HG03159 (cell line): ENCODE data around the gene FSD1.
"Not testable (repeated sequence)": the region's sequence is repeated elsewhere in the genome, so short reads cannot be mapped to it uniquely, and the experiment has no call there.

Experiments
- ATAC-seq: cut with Tn5 transposase; IDR thresholded peaks from one replicate; pipeline ENCODE4 v1.9.1; 2021; ENCODE audit warnings: mild to moderate bottlenecking, moderate library complexity; ENCODE audit not compliant: unreplicated experiment

The FSD1 gene

GRCh38 chr19:4313847-4314490 lies 9.6 kb downstream of the FSD1 start:
- ATAC-seq = no peak

GRCh38 chr19:4316956-4317355 lies 12.6 kb downstream of the FSD1 start:
- ATAC-seq = no peak

- ATAC-seq = no peak
Observed at GRCh38 chr19:4318460-4318859, 14.1 kb downstream of the FSD1 start.

GRCh38 chr19:4319067-4319718 lies 14.8 kb downstream of the FSD1 start:
- ATAC-seq = no peak

- no peak for ATAC-seq
Observed at GRCh38 chr19:4320419-4320818, 16.0 kb downstream of the FSD1 start.

- no peak for ATAC-seq
Observed at GRCh38 chr19:4322942-4323665, 18.7 kb downstream of the FSD1 start.

GRCh38 chr19:4323692-4324091 lies 19.3 kb downstream of the FSD1 start:
- no peak for ATAC-seq

GRCh38 chr19:4324228-4324627 lies 19.8 kb downstream of the FSD1 start:
- ATAC-seq = no peak

GRCh38 chr19:4326215-4326836 lies 21.9 kb downstream of the FSD1 start:
- no peak for ATAC-seq

GRCh38 chr19:4326837-4327251 lies 22.4 kb downstream of the FSD1 start:
- ATAC-seq = no peak

GRCh38 chr19:4327252-4327876 lies 23.0 kb downstream of the FSD1 start:
- ATAC-seq = peak; percentile 3

GRCh38 chr19:4327877-4328242 lies 23.5 kb downstream of the FSD1 start:
- peak; percentile 3 for ATAC-seq

- ATAC-seq = peak; percentile 74
Observed at GRCh38 chr19:4328243-4328990, 24.0 kb downstream of the FSD1 start.

GRCh38 chr19:4328991-4329681 lies 24.7 kb downstream of the FSD1 start:
- ATAC-seq = not testable (repeated sequence)

GRCh38 chr19:4329858-4330257 lies 25.5 kb downstream of the FSD1 start:
- no peak for ATAC-seq

GRCh38 chr19:4334929-4335570 lies 30.7 kb downstream of the FSD1 start:
- no peak for ATAC-seq

- no peak for ATAC-seq
Observed at GRCh38 chr19:4337906-4338440, 33.6 kb downstream of the FSD1 start.

GRCh38 chr19:4338441-4339355 lies 34.3 kb downstream of the FSD1 start, which contains the start of gene STAP2:
STAP2 (minus strand) TSS chr19:4338827; CDS start chr19:4338753, 74 bp downstream.
- ATAC-seq = no peak
